ENCODE results near the gene CFAP45. TPM values are rescaled to one million over a fixed set of nuclear protein-coding genes. Genes with fewer than 3 reads are reported as not detected.

Gene CFAP45
- total RNA-seq (2014; rRNA removed; shearing (Covaris generic)), result not detected in 2 replicates

- no peak for DNase-seq (ENCODE audit: low spot score)
Measured at GRCh38 chr1:159900086-159900680, at the start of gene CFAP45. TSS of gene CFAP45 (minus strand) at chr1:159900165. CDS start at chr1:159900098, 67 bp downstream.

GRCh38 chr1:159949123-159949522 is 49.2 kb upstream of the CFAP45 start:
- in situ Hi-C loops (cut with HindIII; ENCODE audit: low sequenced_read_pairs), result no loop called here
- DNase-seq (ENCODE audit: low spot score), result no peak

More at GRCh38 chr1:159900086-159900680, at the start of gene CFAP45:
- in situ Hi-C loops (cut with HindIII; ENCODE audit: low sequenced_read_pairs), result no loop called here

DNA sequence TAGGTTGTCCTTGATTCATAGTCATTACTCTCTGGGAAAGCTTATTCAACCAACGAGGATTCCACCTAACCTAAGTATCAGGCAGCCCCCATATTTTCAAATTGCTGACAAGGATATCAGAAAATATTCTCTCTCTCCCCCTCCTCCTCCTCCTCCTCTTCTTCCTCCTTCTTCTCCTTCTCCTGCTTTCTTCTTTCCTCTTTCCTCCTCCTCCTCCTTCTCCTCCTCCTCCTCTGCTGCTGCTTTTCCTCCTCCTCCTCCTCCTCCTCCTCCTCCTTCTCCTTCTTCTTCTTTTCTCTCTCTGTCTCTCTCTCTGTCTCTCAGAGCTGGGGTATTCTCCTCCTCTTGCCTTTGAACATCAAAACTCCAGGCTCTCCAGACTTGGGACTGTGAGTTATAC is 48.0 kb upstream of the CFAP45 start:
- in situ Hi-C loops (cut with HindIII; ENCODE audit: low sequenced_read_pairs), result no loop called here
- DNase-seq (ENCODE audit: low spot score), result no peak

DNA sequence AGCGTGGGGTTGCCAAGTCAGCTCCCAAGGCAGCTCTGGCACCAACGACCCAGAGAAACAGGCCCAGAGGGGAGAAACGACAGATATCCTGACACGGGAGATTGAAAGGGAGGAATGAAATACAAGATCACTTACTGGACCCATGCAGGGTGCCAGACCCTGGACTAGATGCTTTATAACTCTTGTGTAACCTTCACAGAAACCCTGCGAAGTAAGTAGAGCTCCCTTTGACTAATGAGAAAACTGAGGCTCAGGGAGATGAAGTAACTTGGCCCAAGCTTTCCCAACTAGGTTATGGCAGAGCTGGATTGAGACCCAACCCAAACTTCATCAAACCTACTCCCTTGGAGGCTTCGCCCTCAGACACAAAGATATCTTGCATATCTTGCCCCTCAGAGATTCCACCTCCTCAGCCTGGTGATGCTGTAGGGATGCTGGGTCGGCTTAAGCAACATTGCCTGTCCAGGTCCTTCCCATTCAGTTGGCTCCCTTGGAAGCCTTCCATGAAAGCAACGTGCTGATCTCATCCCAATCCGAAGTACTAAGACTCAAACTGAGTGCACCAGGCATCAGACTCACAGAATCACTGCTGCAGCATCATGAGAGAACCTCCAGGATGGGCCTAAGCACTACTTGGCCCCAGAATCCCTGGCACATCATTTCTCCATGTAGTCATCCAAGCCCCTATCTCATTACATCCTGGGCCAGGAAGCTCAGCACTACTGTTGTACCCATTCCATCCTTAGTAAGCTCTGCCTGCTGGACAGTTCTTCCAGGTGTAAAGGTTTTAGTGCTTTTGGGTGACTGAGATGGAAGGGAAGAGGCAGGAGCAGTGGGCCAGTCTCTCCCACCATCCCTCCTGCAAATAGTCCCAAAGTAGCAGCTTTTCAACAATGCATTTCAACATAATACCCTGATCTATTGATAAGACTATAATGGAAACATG is 46.5 kb upstream of the CFAP45 start:
- in situ Hi-C loops (cut with HindIII; ENCODE audit: low sequenced_read_pairs), result no loop called here

DNA sequence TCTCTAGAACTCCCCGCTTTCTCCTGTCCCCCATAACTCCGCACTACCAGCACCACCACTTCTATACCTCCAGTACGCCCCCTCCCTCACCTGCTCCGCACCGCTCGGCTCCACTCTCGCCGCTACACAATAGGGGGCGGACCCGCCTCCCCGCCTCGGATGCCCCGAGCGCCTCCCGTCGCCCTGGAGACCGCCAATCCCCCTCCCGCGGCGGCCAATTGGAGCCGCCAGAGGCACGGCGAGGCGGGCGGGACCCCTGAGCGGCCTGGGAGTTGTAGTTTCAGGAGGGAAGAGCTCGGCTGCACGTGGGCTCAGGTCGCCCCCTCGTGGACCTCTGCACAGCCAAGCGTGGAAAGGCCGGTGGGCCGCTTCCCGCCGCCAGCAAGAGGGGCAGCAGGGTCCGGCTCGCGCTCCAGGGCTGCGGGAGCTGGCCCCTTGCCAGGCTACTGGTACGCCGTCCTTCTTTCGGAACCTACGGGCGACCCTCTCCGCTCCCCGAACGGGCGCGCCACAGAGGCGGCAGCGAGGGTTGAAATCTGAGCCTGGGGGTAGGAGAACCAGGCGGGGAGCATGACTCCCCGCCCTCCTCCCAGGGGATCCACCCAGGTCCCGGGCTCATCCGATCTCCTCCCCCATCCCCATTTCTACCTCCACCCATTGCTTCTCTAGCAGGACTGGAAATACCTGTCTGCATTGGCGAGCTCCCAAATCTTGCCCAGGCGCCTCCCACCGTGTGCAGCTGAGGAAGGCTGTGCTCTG is 45.7 kb upstream of the CFAP45 start, which contains the start of gene IGSF9:
Gene IGSF9 (minus strand): TSS at position 131 of the 759 bp plus-strand sequence. CDS start 2,159 bp downstream, outside the sequence.
- DNase-seq (ENCODE audit: low spot score), result peak; percentile 81
- in situ Hi-C loops (cut with HindIII; ENCODE audit: low sequenced_read_pairs), result no loop called here

More for the DNA sequence above, 46.5 kb upstream of the CFAP45 start:
- DNase-seq (ENCODE audit: low spot score), result peak; percentile 14

DNA sequence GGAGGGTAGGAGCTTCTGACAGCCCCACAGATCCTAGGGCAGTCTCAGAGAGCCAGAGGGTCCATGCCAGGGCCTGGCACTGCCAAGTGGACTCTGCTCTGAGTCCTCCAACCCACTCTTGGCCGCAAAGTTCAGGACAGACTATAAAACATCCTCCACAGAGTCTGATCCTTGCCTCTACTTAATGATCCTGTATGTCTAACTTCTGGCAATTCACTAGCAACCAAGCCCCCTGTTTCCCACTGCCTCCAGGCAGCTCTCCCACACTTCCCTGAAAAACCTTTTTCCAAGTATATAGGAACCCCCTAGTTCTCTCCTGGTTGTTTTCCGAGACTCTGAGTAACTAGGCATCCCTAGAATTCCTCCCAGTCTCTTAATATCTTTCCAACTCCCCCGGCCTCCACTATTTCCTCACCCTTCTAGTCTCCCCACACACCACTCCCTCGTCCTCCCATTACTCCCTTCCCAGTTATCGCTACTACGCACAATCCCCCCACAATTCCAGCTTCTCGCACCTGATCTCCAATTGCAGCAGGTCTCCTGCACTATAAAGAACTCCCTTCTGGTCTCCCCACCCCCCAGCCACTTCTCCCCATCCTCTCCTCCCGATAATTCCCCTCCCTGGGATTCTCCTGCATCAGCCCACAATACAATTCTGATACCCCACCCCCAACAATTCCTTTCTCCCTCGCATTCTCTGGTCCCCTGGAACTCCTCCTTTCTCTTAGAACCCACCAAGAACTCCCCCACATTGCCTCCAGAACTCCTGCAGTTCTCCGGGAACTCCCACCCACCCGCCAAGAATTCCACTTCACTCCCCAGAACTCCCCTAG is 44.9 kb upstream of the CFAP45 start:
- DNase-seq (ENCODE audit: low spot score), result no peak
- in situ Hi-C loops (cut with HindIII; ENCODE audit: low sequenced_read_pairs), result no loop called here

DNA sequence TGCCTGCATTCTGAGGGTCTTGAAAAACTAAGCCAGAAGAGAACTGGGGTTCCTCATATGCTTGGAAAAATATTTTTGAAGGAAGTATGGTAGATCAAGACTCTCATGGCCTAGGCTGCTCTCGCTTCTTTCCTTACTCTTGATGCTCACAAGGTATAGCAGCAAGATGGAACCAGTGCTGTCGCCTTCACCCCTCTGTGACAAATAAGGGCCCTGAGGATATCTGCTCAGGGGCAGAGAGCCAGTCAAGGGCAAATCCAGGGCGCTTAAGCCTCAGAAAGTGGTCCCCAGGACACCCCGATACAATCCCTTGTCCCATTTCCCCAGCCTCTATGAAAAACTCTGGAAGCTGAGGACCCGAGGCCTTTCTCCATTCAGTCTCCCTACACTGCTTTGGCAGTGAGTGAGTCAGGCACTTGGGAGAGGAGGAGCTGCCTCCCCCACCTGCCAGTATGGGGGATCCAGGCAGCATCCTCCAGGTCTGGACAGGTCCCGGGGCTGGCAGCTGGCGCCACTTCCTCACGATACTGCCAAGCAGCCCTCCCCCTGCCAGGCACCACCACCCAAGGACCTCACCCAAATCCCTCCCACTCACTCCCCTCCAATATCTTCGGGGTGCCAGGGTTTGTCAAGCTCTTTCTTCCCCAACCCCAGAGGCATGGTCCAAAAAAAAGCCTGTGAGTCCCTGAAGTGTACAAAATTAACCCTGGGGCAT is 44.1 kb upstream of the CFAP45 start:
- in situ Hi-C loops (cut with HindIII; ENCODE audit: low sequenced_read_pairs), result no loop called here
- no peak for DNase-seq (ENCODE audit: low spot score)

- no peak for DNase-seq (ENCODE audit: low spot score)
- in situ Hi-C loops (cut with HindIII; ENCODE audit: low sequenced_read_pairs), result no loop called here
Measured at GRCh38 chr1:159943278-159943640, 43.3 kb upstream of the CFAP45 start.

DNA sequence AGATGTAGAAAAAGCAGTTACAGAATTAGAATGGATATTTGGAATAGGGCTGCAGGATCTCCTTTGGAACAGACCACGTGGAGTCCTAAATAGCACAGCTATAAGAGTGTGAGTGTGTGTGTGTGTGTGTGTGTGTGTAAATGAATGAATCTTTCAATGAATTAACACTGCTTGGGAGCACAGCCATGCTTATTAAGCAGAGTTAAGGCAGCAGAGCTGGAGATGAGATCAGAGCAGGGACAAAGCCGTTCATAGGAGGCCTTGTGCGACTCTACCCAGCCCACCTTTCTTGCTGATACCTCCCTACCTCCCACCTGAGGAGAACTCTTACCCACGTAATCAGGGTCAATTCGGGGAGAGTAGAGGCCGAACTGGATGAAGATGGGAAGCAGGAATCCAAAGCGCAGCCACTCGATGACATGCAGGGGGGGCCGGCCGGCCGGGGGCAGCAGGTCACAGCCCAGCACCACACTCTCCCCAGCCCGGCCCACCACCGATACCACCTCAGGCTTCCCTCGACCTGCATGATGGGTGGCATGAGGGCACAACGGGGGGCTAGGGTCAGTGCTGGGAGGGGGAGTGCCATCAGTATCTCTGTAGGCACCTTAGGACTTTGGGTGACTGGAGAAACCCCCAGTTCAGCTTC is 42.8 kb upstream of the CFAP45 start:
- in situ Hi-C loops (cut with HindIII; ENCODE audit: low sequenced_read_pairs), result no loop called here
- DNase-seq (ENCODE audit: low spot score), result no peak

- no peak for DNase-seq (ENCODE audit: low spot score)
- in situ Hi-C loops (cut with HindIII; ENCODE audit: low sequenced_read_pairs), result no loop called here
Measured at GRCh38 chr1:159941591-159942560, 41.9 kb upstream of the CFAP45 start.

DNA sequence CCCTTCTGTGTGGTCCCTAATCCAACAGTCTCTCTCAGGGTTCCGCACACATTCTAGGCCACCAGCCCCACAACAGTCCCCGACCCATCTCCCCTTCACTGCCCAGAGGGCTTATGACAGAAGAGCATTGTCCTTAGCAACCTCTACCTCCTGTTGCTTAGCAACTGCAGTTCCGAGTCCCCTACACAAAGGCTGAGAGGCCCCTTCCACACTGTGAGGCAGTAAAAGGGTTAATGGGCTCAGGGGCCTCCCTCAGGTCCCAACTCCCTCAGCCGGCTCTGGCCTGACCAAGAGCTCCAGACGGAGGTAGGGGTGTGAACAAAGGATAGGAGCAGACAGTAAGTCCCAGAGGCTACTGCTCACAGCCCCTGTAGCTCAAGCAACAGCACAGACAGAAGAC is 41.2 kb upstream of the CFAP45 start:
- in situ Hi-C loops (cut with HindIII; ENCODE audit: low sequenced_read_pairs), result no loop called here
- no peak for DNase-seq (ENCODE audit: low spot score)

DNA sequence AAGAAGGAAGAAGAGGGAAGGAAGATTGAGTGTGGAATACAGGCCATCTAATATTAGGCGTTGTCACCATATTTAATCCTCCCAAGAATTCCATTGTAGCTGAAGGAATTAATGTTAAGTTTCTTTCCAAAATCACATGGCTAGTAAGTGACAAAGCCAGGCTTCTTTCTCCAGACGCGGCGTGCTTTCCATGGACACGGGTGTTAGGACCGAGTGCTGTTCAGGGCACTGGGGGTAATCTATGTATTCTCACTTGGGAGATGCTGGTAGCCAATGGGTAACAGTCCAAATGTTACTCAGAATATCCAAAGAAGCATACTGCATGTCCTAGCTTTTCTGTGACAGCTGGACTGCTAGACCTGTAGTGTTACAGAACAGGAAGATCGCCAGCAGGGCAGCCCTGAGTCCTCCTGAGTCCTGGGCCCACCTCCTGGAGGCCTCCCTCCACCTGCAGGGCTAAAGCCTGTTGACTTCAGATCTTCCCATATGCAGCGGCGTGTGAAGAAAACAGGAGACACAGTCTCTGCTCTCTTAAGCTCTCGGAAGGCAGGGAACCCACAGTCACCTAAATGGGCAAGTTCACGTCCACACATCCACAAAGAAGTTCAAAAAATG is 40.1 kb upstream of the CFAP45 start:
- DNase-seq (ENCODE audit: low spot score), result peak; percentile 53
- in situ Hi-C loops (cut with HindIII; ENCODE audit: low sequenced_read_pairs), result no loop called here

DNA sequence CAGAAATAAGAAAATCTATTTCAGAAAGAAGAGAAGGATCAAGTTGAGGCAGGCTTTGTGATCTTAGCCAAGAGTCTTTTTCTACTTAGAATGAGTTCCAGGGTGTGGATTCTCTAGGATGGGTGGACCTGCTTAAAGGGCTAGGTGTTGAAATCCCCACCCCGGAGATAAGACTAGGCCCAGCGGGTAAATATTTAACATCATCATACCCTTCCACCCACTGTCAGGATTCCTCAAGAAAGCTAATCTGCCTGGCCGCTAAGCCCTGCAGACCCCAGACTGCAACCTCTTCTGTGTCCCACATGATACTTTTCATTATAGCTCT is 39.7 kb upstream of the CFAP45 start:
- in situ Hi-C loops (cut with HindIII; ENCODE audit: low sequenced_read_pairs), result no loop called here
- DNase-seq (ENCODE audit: low spot score), result no peak

- in situ Hi-C loops (cut with HindIII; ENCODE audit: low sequenced_read_pairs), result no loop called here
- DNase-seq (ENCODE audit: low spot score), result no peak
Measured at GRCh38 chr1:159938905-159939677, 39.1 kb upstream of the CFAP45 start.

DNA sequence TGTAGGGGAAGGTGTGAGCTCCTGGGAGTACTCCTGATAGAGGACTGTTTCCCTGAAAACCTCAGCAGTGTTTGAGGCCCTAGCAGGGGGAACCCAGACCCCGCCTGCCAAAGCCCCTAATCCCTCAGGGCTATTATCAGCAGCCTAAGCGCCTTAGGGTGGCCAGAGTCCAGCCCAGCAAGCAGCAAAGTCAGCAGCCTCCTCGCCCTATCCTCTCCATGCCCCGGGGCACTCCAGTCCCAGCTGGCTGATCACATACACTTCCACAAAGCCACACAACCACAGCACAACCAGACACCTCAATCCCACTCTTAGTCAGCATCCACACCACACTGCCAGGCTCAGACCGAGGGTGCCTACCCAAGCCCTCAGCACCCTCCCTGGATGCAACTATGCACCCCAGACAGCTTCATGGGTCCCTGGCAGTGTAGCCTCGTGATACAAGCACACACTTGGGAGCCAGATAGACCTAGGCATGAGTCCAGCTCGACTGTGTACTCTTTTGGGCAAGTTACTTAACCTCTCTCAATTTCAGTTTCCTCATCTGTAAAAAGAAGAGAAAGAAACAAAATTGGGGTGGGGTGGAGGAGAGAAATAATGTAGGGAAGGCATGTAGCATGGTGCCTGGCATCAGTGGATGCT is 38.4 kb upstream of the CFAP45 start:
- in situ Hi-C loops (cut with HindIII; ENCODE audit: low sequenced_read_pairs), result no loop called here
- DNase-seq (ENCODE audit: low spot score), result no peak
